Kidney glomerular epithelial cell (primary cell): ENCODE results near the gene VWDE.

Experiments used
- DNase-seq: peaks from one replicate; lab custom pipeline; 2025; lab: John Stamatoyannopoulos, UW

Gene VWDE

GRCh38 chr7:12327922-12328321 is 75.7 kb downstream of the VWDE start:
- DNase-seq, result no peak

GRCh38 chr7:12325646-12326045 is 78.0 kb downstream of the VWDE start:
- no peak for DNase-seq

- no peak for DNase-seq
Observed at GRCh38 chr7:12323415-12323814, 80.2 kb downstream of the VWDE start.

- no peak for DNase-seq
Observed at GRCh38 chr7:12322903-12323300, 80.8 kb downstream of the VWDE start.

GRCh38 chr7:12322284-12322902 is 81.3 kb downstream of the VWDE start:
- no peak for DNase-seq

GRCh38 chr7:12320987-12321647 is 82.5 kb downstream of the VWDE start:
- no peak for DNase-seq

- DNase-seq, result peak; percentile 26
Observed at GRCh38 chr7:12320241-12320986, 83.3 kb downstream of the VWDE start.

GRCh38 chr7:12317675-12318074 is 86.0 kb downstream of the VWDE start:
- DNase-seq, result no peak

- DNase-seq, result no peak
Observed at GRCh38 chr7:12316925-12317324, 86.7 kb downstream of the VWDE start.

- DNase-seq, result no peak
Observed at GRCh38 chr7:12315049-12315448, 88.6 kb downstream of the VWDE start.

- DNase-seq, result no peak
Observed at GRCh38 chr7:12314199-12314598, 89.5 kb downstream of the VWDE start.

GRCh38 chr7:12305502-12305901 is 98.2 kb downstream of the VWDE start:
- no peak for DNase-seq

- DNase-seq, result no peak
Observed at GRCh38 chr7:12303495-12303894, 100.2 kb downstream of the VWDE start.

GRCh38 chr7:12303062-12303461 is 100.6 kb downstream of the VWDE start:
- DNase-seq, result no peak

GRCh38 chr7:12300415-12300814 is 103.2 kb downstream of the VWDE start:
- DNase-seq, result no peak

GRCh38 chr7:12299367-12299766 is 104.3 kb downstream of the VWDE start:
- DNase-seq, result no peak

- no peak for DNase-seq
Observed at GRCh38 chr7:12297283-12298108, 106.2 kb downstream of the VWDE start.

GRCh38 chr7:12296051-12296570 is 107.6 kb downstream of the VWDE start:
- DNase-seq, result no peak

- DNase-seq, result no peak
Observed at GRCh38 chr7:12294701-12295100, 109.0 kb downstream of the VWDE start.

- DNase-seq, result no peak
Observed at GRCh38 chr7:12291870-12292269, 111.8 kb downstream of the VWDE start.

GRCh38 chr7:12290761-12291160 is 112.9 kb downstream of the VWDE start:
- DNase-seq, result no peak

GRCh38 chr7:12289996-12290395 is 113.7 kb downstream of the VWDE start:
- DNase-seq, result no peak
